Body of pancreas (tissue), 4 donors: ENCODE data around the gene TENM3.

Experiments
- POLR2A ChIP-seq, 3 donors: fragments of 450-650 bp; IDR thresholded peaks; one replicate each; pipeline ENCODE4 v1.6.1; 2016; ENCODE audit warnings: antibody characterized with exemption in 3 of 3, mild to moderate bottlenecking in 2 of 3
- TF ChIP-seq, protein P1 (sequence below), 7 experiments: fragments of 450-650 bp in 4 of 7; fragments of 200-600 bp in 3 of 7; sonication (generic) in 3 of 7; IDR thresholded peaks; one replicate each; pipeline ENCODE4 v1.5.1; 2016 to 2019; ENCODE audit warnings: antibody characterized with exemption in 7 of 7

DNA sequence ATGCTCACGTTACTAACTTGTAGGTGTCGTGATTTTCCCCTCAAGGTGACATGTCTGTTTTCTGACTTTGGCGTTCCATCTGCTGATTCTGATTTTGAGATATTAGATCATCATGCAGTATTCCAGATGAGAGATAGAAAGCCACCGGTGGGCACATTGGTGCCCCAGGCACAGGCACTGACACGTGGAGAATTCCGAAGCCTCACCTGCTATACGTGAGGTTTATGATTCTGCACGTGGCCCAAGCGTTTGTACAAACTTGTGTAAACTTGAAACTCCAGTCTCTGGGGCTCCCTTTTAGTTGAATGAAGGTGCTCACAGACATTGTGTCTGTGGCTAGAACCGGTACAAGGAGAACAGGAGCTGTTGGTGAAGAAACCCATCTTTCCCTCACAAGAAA lies 81.1 kb downstream of the TENM3 start:
- TF ChIP-seq, protein P1, sequence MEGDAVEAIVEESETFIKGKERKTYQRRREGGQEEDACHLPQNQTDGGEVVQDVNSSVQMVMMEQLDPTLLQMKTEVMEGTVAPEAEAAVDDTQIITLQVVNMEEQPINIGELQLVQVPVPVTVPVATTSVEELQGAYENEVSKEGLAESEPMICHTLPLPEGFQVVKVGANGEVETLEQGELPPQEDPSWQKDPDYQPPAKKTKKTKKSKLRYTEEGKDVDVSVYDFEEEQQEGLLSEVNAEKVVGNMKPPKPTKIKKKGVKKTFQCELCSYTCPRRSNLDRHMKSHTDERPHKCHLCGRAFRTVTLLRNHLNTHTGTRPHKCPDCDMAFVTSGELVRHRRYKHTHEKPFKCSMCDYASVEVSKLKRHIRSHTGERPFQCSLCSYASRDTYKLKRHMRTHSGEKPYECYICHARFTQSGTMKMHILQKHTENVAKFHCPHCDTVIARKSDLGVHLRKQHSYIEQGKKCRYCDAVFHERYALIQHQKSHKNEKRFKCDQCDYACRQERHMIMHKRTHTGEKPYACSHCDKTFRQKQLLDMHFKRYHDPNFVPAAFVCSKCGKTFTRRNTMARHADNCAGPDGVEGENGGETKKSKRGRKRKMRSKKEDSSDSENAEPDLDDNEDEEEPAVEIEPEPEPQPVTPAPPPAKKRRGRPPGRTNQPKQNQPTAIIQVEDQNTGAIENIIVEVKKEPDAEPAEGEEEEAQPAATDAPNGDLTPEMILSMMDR (IDR thresholded peaks at IDR 0.05): no peak
- TF ChIP-seq POLR2A (IDR thresholded peaks at IDR 0.05): no peak
